Stimulated activated CD8-positive, alpha-beta memory T cell treated with anti-CD3 and anti-CD28 coated beads, Interleukin-4, amount 100 ng/mL, for 24 hours (primary cell): ENCODE data around the gene FOXP4.

Source experiments
- DNase-seq: peaks from one replicate; pipeline ENCODE4 v3.0.0-alpha.2; 2020; ENCODE audit warnings: low read depth

Gene FOXP4

GRCh38 chr6:41626022-41626421, 79.8 kb downstream of the FOXP4 start:
- DNase-seq, result no peak

GRCh38 chr6:41626917-41627316, 80.7 kb downstream of the FOXP4 start:
- DNase-seq, result no peak

GRCh38 chr6:41629128-41629527, 82.9 kb downstream of the FOXP4 start:
- DNase-seq, result no peak

GRCh38 chr6:41630069-41630468, 83.9 kb downstream of the FOXP4 start:
- no peak for DNase-seq

- DNase-seq, result no peak
Measured at GRCh38 chr6:41630946-41631345, 84.8 kb downstream of the FOXP4 start.

GRCh38 chr6:41633056-41633634, 87.0 kb downstream of the FOXP4 start:
- no peak for DNase-seq

GRCh38 chr6:41634657-41635056, 88.5 kb downstream of the FOXP4 start:
- DNase-seq, result no peak

- no peak for DNase-seq
Measured at GRCh38 chr6:41635365-41635764, 89.2 kb downstream of the FOXP4 start.

- DNase-seq, result no peak
Measured at GRCh38 chr6:41636833-41637193, 90.6 kb downstream of the FOXP4 start.

GRCh38 chr6:41637194-41638001, 91.2 kb downstream of the FOXP4 start:
- DNase-seq, result no peak

GRCh38 chr6:41638002-41638934, 92.1 kb downstream of the FOXP4 start, which contains the start of gene MDFI:
Gene MDFI (plus strand): TSS chr6:41638468. CDS start chr6:41638750, 282 bp downstream.
- DNase-seq, result no peak

GRCh38 chr6:41638935-41639808, 93.0 kb downstream of the FOXP4 start:
- no peak for DNase-seq

- no peak for DNase-seq
Measured at GRCh38 chr6:41639809-41640371, 93.7 kb downstream of the FOXP4 start.

- no peak for DNase-seq
Measured at GRCh38 chr6:41640426-41640825, 94.2 kb downstream of the FOXP4 start.

- DNase-seq, result no peak
Measured at GRCh38 chr6:41641352-41641925, 95.3 kb downstream of the FOXP4 start.

- no peak for DNase-seq
Measured at GRCh38 chr6:41642090-41642959, 96.1 kb downstream of the FOXP4 start.

GRCh38 chr6:41642960-41643898, 97.0 kb downstream of the FOXP4 start:
- no peak for DNase-seq

GRCh38 chr6:41643899-41644269, 97.7 kb downstream of the FOXP4 start:
- DNase-seq, result no peak
